Stimulated activated CD8-positive, alpha-beta memory T cell treated with anti-CD3 and anti-CD28 coated beads, Interleukin-7, amount 100 ng/mL, for 1 hour (primary cell): ENCODE results near the gene CARD18.
"Not testable (repeated sequence)": the region's sequence is repeated elsewhere in the genome, so short reads cannot be mapped to it uniquely, and the experiment has no call there.

Experiments used
- DNase-seq, 2 donors: peaks; one replicate each; pipeline ENCODE4 v3.0.0-alpha.2; 2020; ENCODE audit warnings: low read depth in 2 of 2

The CARD18 gene

DNA sequence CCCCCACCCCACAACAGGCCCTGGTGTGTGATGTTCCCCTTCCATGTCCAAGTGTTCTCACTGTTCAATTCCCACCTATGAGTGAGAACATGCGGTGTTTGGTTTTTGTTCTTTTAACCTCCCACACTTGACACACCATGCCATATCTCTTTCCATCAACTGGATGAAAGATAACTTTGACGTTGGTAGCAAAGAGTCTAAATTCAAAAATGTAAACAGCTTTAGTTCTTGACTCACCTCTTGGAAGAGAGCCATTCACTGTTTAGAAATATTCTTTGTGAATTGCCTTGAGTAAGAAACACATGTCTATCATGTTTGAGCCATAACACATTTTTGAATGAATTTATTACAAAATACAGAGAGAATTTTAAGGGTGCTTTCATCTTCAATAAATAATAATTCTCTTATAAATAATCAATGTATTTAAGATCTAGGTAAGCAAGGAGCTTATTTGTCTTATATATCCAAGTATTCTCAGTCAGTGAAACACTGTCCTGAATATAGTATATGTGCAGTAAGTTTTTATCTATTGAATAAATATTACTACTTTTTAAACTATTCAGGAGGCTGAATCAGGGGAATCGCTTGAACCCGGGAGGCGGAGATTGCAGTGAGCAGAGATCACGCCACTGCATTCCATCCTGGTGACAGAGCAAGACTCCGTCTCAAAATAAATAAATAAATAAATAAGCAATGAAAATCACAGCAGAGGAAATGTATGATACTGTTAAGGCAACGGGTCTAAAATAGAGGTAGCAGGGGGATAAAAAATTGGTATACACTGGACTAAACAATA lies 6.7 kb downstream of the CARD18 start:
- no peak for DNase-seq

DNA sequence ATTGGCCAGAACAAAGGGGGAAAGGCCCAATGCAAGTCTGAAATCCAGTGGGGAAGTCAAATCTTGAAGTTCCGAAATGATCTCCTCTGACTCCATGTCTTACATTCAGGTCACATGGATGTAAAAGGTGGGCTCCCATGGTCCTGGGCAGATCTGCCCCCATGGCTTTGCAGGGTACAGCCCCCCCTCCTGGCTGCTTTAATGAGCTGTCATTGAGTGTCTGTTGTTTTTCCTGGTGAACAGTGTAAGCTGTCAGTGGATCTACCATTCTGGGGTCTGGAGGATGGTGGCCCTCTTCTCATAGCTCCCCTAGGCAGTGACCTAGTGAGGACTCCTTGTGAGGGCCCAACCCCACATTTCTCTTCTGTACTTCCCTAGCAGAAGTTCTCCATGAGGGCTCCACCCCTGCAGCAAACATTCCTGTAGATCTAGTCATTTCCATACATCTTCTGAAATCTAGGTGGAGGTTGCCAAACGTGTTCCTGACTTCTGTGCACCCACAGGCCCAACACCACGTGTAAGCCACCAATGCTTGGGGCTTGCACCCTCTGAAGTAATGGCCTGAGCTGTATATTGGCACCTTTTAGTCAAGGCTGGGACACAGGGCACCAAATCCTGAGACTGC lies 9.3 kb downstream of the CARD18 start:
- no peak for DNase-seq

DNA sequence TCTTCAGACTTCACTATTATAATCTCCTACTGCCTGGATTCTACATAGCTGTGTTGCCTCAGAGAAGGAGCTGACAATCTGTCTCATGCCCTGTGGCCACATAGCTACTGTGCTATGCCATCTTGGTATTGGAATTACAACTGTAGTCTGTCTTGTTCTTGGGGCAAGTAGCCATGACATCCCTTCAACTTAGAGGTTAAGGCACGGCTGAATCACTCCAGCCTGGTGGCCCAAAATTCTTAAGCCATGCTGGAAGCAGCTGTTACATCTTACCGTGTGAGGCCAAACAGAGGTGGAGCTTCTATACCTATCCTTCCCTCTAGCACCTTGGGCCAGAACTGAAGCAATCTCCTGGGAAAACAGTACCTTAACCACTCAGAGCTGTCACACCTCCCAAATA lies 14.8 kb downstream of the CARD18 start:
- DNase-seq, result no peak

DNA sequence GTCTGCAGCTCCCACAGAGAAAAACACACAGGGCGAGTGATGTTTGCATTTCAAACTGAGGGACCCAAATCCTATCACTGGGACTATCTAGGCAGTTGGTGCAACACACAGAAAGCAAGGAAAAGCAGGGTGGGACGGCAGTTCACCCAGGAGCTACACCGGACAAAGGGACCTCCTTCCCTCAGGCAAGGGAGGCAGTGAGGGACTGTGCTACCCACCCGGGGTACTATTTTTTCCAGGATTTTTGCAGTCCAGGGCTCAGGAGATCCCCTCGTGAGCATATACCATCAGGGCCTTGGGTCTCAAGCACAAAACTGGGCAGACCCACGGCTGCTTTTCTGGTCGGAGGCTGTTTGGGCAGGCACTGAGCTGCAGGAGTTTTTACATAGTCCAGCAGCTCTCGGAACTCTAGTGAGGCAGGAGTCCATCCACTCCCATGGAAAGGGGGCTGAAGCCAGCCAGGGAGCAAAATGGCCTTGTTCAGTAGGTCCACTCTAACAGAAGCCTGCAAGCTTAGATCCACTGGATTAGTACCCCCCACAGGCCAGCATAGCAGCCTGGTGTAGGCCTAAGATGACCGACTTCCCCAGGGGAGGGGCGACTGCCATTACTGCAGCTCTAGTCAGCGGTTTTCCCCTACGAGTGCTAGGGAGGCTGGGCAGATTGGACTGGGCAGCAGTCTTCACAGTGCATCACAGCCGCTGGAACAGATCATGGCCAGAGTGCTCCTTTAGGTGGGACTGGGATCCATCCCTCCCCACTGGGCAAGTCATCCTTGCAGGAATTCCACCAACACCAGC lies 28.2 kb downstream of the CARD18 start:
- DNase-seq, result no peak

DNA sequence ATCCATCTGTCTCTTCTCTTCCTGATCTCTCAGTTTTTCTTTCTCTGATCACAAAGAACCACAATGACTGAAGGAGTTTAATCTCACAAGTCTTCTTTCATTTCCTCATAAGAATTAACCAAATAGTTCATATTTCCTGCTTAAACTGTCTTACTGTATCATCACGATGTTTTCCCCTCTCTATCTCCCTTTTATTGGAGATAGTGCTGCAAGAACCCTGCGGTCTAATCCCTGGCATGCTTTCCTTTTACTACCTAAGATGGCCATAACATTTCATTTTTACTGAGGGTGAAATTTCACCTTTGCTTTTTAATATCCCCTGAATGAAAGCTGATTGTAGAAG lies 28.9 kb downstream of the CARD18 start:
- DNase-seq, result no peak

DNA sequence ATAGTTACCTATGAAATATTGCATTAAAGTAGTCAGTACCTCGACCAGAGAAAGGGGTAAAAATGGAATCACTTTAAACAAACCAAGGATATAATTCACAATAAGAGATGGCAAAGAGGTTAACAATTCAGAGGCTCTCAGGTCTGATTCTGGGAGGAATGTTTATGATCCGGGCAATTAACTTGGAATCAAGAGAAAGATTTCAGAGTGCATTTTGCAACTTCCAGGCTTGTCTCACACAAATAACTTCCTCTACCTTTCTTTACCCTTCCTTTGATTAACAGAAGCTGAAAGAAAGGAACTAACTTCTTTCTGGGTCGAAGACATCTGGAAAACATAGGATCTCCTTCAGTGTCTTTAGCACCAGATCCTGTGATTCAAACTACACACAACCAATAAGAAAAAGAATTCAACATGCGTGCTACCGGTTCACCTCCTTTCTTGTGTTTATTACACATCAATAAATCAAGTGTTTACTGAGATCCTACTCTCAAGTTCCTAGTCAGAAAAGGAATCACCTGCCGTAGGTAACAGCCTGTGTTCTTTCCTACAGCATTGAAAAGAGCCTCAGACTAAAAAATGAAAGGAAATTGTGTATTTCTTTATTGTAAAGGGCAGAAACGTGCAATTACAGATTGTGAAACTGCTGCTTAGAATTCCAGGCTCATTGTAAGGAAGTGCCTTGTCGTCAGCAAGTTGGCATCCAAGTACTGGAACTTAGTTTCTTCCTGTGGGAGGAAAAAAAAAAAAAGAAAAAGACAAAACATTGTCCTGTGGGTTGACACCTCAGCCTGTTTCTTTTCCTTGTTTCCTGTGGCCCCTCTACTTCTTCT lies 29.5 kb downstream of the CARD18 start:
- no peak for DNase-seq

DNA sequence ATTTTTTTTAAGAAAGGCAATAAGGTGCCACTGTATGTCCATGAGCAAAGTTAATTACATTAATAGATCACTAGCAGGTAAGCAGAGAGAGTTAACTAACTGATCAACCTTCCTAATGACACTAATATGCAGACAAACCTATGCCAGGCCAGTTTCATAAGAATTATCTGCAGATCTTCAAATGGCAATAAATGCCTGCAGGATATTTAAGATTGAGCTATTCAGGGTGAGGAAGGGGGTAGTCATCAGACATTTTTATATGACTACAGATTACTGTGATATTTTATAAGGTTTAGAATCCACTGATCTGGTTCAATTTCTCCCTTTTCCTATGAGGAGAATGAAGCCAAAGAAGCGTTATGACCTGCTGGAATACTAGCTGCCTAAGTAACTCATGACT lies 30.2 kb downstream of the CARD18 start:
- DNase-seq, result no peak

DNA sequence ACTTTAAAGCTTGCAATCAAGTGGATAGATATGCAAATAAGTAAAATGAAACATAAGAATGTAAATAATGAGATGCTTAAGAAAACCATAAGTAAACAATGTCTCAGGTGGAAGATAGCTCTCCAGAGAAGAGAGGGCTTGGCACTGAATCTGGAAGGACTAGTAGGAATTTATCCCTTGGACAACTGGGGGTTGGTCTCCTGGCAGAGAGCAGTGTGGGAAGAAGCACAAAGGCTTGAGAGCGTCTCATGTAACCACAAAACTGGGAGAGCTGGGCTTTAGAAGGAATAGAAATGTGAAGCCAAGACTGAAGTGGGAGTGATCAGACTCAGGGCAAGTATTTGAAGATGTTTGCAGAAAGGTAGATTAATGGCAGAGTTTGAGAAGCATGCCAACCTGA lies 31.3 kb downstream of the CARD18 start:
- DNase-seq, result no peak

DNA sequence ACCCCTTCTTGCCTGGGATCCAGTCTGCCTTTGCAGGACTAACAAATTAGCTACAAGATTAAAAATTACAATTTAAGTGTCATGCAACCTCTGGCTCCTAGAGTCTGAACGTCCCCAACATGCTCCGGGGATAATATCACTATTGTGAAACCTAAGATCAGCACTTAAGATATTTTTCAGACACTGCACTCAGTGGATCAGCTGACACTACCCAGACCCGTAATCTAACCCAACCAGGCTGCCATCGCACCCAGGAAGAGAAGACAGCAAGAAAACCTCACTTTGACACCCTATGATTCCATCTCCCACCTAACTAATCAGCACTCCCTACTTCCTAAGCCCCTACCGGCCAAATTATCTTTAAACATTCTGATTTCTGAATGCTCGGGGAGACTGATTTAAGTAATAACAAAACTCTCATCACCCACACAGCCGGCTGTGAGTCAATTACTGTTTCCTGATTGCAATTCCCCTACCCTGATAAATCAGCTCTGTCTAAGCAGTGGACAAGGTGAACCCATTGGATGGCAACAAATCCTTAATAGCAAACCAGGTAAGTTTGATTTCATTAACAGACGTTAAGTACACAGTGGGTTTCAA lies 32.2 kb downstream of the CARD18 start:
- DNase-seq, result not testable (repeated sequence)

DNA sequence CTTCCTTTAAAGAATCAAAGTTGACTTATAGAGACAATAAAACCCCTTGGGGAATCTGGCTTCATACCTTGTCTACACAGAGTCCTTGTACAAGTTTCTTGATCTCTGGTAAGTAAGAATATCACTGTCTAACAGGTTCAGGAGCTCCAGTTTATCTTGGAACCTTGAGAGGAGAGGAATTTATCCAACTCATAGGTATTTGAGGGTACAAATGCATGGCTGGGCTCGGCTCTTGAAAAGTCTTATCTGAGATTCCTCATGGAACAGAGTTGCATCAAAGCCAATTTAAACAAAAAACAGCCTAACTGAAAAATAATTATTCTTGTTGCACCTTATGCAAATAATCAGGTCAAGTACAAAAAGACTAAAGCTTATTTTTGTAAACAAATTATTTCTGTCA lies 33.4 kb downstream of the CARD18 start:
- no peak for DNase-seq

DNA sequence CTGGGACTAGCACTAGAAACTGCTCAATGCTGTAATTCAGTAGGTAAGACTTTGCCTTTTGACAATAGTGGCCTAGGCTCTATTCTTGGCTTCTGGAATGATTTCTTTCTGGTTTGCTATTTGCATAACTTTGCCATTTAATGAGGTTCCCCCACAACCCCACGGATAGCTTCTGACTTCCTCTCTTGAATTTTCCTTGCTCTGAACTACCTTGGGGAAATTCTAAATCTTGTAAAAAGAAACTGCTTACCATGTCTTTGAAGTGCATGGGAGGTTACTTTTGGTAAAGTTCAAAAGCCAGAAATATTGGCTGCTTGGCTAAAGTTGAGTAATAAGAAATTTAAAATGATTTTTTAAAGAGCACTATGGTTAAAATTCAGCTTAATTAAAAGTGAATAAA lies 35.3 kb downstream of the CARD18 start:
- DNase-seq, result no peak

DNA sequence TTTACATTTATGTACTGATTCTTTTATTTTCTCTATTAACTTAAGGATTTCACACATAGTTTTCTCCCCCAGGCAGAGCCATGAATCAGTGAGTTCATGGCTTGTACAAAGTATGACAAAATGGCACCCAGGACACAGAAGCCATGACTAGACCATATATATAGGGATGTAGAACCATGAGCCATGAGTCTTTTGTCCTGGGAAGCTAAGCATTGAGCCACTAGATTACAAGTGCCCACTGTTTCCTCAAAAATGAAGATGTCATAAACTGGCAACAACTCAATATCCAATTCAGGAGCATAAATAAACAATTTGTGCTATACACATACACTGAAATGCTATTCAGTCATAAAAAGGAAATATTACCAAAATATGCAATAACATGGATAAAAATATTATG lies 36.2 kb downstream of the CARD18 start:
- DNase-seq, result no peak

DNA sequence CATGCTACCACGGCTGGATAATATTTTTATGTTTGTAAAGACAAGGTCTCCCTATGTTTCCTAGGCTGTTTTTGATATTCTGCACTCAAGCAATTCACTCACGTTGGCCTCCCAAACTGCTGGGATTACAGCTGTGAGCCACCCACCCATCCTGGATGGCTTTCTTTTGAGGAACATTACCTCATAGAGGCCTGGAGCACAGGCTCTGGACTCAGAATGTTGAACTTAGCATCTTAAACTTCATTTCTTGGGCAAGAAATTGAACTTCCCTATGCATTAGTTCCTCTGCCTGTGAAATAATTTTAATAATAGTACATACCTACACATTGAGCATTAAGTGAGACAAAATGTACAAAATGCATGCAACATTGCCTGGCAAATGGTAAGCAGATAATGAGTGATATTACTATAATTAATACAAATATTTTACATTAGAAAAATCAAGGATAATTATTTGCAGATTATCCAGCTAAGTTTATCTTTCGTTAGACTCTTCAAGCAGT lies 37.4 kb downstream of the CARD18 start:
- not testable (repeated sequence) for DNase-seq

DNA sequence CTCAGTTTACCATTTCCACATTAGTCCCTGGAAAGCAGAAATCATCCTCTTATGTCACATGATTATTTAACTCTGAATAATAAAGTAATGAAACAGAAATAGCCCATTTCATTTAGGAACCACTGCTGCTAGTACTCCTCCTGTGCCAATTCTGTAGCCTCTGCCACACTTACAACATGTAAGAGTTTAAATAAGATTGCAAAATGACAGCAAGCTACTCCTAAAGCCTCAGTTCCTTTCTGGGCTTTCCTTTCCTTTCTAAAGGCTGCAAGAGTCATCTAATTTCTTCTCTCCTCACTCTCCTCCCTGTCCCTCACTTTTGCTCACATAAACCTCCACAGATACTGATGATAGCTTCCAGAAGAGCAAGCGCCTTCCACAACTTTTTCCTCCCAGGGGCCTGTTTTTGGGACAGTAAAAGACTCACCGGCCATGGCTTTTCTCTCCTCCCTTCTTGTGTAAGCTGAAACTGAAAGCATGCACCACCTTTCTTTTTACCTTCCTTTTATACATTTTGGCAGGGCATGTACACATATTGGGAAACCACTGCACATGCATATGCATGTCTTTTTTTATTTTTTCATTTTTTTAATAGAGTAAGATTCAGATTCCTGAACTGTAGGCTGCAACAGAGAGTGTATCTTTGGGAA lies 38.5 kb downstream of the CARD18 start:
- DNase-seq, result no peak

DNA sequence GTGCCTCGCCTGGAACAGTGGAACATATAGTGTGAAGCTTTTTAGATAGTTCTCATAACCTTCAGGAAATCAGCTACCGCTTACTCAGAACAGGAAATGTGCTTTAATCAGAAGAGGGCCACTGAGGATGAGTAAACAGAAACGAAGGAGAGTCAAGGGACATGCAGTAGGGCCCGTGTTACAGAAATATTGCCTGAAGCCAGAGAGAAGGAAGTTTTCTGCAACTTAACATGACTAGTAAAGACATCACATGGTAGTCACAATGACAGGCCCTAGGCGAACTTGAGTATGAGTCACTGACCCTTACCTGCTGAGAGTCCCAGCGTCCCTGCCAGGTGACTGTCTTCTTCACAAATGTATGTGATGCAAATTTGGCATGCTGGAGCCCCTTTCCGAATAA lies 39.4 kb downstream of the CARD18 start:
- DNase-seq, result no peak

DNA sequence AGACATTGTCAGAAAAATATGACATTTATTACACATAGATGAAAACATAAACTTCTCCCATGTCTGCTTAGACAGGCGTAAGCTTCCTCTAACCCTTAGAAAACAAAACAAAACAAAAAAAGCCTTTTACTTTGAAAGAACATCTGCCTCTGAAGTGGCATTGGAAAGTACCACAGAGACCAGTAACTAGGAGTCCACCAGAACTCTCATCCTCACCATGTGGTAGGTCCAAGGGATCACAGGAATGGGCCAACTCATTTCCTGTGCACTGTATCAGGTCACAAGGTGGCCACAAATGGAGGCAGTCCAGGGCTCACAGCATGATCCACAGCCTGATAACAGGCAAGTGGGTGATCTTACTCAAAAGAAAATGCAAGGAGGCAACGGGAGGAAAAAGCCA lies 40.0 kb downstream of the CARD18 start:
- not testable (repeated sequence) for DNase-seq

DNA sequence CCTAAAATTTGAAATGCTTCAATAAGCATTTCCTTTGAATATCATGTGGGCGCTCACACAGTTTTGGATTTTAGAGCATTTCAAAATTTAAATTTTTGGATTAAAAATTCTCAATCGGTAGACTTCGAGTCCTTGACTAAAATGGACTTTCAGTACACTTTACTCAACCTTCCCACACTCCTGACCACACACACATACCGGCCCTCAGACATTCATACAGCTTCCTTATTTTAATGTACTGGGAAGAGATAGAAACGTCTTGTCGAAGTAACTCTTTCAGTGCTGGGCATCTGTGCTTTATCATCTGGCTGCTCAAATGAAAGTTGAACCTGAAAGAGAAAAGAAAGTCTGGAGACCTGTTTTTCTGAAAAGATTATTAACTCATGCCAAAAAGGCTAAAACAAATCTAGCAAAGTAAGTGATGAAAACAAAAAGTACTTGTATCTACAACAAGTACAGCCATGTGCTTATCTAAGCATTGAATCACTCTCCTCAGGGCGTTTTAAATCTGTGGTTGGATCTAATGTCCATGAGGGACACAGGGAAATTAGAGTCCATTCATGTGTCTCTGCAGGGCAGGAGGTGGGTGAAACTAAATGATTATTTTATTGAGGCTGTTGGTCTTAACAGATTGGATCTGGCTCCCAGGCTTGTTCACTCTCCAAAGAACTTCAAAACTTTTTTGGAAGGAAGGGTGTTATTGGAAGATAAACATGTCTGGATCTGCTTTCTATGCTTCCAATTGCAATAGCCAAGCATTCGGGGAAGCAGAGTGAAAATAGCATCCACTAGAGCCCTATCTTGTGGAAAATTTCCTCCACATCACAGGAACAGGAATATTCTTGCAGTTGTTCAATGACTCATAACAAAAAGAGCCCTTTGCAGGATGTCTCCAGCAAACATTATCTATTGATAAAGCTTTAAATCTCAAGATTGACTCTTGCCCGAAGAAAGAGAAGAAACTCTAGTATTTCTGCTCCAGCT lies 47.0 kb downstream of the CARD18 start:
- DNase-seq, result no peak
